ENCODE data around the gene CD7. TPM values are rescaled to one million over a fixed set of nuclear protein-coding genes. Genes with fewer than 3 reads are reported as not detected.

The CD7 gene
- total and polyA plus RNA-seq, 3 experiments from 2014 or later = 186 to 193 (median 190) TPM

DNA sequence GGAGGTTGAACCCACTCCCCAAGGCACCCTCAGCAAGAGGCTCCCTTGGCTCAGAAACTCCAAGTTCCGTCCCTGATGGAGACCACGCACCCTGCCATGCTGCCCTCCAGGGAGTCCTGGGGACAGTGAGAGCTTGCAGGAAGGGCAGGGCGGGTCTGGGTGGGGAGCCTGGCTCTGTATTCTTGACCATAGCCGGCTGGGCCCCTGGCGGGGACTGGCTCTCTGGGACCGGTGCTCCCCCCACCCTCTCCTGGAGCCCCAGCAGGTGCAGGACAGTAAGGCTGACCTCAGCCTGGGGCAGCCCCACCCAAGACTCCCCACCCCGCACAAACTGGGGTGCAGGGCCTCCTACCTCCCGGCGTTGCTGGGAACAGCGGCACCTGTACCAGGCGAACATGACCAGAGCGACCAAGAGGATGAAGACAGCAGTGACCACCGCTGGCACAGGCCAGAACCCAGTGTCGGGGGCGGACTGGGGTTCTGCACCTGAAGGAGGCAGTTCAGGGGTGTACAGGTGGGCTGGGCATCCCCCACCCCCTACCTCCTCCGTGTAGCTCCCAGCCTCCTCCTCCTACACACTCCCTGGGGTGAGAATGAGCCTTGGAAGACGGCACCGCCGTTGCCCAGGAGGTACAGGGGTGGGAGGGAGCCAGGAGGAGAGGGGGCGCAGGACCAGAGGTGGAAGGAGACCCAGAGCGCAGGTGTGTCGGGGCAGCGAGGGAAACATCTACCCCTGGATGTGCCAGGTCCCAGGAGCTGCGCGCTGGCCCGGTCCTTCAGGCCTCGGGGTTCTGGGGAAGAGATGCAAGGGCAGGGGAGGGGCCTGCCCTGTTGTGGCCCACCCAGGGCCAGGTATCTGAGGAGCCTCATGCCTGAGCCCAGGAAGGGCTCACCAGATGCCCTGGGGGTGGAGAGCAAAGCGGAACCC, 5.4 kb upstream of the CD7 start:
- Mint-ChIP-seq H3K9me3 (no peaks in the 10 kb centered on the region), H3K4me3 (no peak overlapping the region), H3K27me3 (peaks cover 0 to 3% of the 10 kb centered on the region in 2 donors), H3K36me3 (no peaks in the 10 kb centered on the region), H3K4me1 (peaks cover 3 to 23% (median 5%) of the 10 kb centered on the region in 3 donors), H3K27ac (peak overlapping the region in 1 of 8 donors; percentile 92)
- no peak overlapping the region for H3K4me3 ChIP-seq (ENCODE audit: low read length)
- no peaks in the 10 kb centered on the region for H3K27me3 ChIP-seq (ENCODE audit: insufficient read depth, low read length, poor library complexity, severe bottlenecking)
- H3K9me3 ChIP-seq (ENCODE audit: low read length) = no peaks in the 10 kb centered on the region
- peaks cover 20% of the 10 kb centered on the region for H3K4me1 ChIP-seq (ENCODE audit: insufficient read depth, low read length)
- no peak overlapping the region for H3K27ac ChIP-seq (ENCODE audit: low read depth, low read length)
- CTCF ChIA-PET = interaction anchor here (0.9 to 5.8 kb wide), 4 partner anchors 22 to 117 kb away, joined by 3 to 89 read pairs (median 18); no protein-coding TSS in a partner anchor
- no peak for DNase-seq
- H3K36me3 ChIP-seq (ENCODE audit: insufficient read depth, low read length) = no peaks in the 10 kb centered on the region
- POLR2A ChIA-PET = no interaction called here

- Mint-ChIP-seq H3K27me3 (peaks cover 0 to 3% of the 10 kb centered on the region in 2 donors), H3K4me3 (peak overlapping the region in 5 of 7 donors; percentile 8 to 61 (median 45)), H3K36me3 (no peaks in the 10 kb centered on the region), H3K4me1 (peaks cover 5 to 25% (median 6%) of the 10 kb centered on the region in 3 donors), H3K27ac (peak overlapping the region in 5 of 8 donors; percentile 66 to 92 (median 76)), H3K9me3 (no peaks in the 10 kb centered on the region)
- no peaks in the 10 kb centered on the region for H3K9me3 ChIP-seq (ENCODE audit: low read length)
- DNase-seq = no peak
- POLR2A ChIA-PET = interaction anchor here (0.5 kb wide), 1 partner anchor 22 kb away, joined by 3 read pairs; no protein-coding TSS in a partner anchor
- H3K36me3 ChIP-seq (ENCODE audit: insufficient read depth, low read length) = no peaks in the 10 kb centered on the region
- no peak overlapping the region for H3K4me3 ChIP-seq (ENCODE audit: low read length)
- H3K4me1 ChIP-seq (ENCODE audit: insufficient read depth, low read length) = peaks cover 24% of the 10 kb centered on the region
- no peaks in the 10 kb centered on the region for H3K27me3 ChIP-seq (ENCODE audit: insufficient read depth, low read length, poor library complexity, severe bottlenecking)
- H3K27ac ChIP-seq (ENCODE audit: low read depth, low read length) = peak overlapping the region; percentile 38
- CTCF ChIA-PET = interaction anchor here (0.7 to 5.8 kb wide), 4 partner anchors 16 to 89 kb away, joined by 3 to 89 read pairs (median 14); no protein-coding TSS in a partner anchor
Measured at GRCh38 chr17:82321947-82322466, 4.6 kb upstream of the CD7 start.

DNA sequence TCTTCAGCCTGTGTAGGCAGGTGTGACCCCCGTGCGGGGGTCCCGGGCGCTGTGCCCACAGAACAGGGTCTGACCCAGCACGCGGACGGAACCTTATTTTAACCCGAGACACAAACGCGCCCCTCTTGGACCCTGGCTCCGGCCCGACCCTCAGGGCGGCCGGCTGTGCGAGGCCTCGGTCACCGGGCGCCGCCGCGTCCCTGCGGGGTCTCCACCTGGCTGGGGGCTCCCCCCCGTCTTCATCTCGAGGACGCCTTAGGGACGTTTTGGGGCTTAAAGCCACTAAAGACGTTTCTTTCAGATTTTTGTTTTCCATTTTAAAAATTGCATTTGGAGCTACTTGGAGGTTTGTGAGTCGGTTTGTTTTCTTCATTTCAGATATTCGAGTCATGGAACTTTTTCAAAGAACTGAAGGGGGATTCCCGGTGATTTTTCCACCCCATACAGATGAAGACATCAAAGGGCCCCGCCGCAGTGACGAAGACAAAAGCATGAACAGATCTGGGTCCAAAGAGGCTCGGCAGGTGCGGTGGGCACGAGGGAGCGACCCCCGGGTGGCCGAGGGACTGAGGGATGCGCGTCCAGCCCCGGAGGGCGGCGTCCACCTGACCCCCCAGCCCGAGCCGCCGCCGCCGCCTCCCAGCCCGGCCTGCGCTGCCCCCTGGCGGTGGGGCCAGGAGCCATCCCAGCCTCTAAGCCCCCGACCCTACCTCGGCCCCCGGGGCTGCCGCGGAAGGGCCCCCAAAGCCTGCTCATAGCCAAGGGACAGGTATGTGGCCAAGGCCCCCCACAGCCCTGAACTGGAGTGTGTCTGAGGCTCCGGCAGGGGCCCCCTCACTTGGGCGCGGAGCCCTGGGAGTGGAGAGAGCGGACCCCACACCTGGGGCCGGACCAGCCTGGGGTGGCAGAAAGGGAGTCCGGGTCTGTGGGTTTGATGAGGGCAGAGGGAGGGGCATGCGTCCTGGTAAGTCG, 3.8 kb upstream of the CD7 start:
- Histone ChIP-seq H3K4me3 (ENCODE audit: low read length) (peak overlapping the region; percentile 53), H3K27me3 (ENCODE audit: insufficient read depth, low read length, poor library complexity, severe bottlenecking) (no peaks in the 10 kb centered on the region), H3K9me3 (ENCODE audit: low read length) (no peaks in the 10 kb centered on the region), H3K27ac (ENCODE audit: low read depth, low read length) (peak overlapping the region; percentile 38), H3K36me3 (ENCODE audit: insufficient read depth, low read length) (no peaks in the 10 kb centered on the region), H3K4me1 (ENCODE audit: insufficient read depth, low read length) (peaks cover 24% of the 10 kb centered on the region)
- Mint-ChIP-seq H3K4me1 (peaks cover 5 to 31% (median 8%) of the 10 kb centered on the region in 3 donors), H3K4me3 (peak overlapping the region; percentile 61 to 88 (median 77)), H3K9me3 (no peaks in the 10 kb centered on the region), H3K27me3 (peaks cover 0 to 3% of the 10 kb centered on the region in 2 donors), H3K27ac (peak overlapping the region; percentile 69 to 98 (median 94)), H3K36me3 (peaks cover 0 to 4% (median 0%) of the 10 kb centered on the region in 3 donors)
- POLR2A ChIA-PET = interaction anchor here (1.0 kb wide), 2 partner anchors 24 to 85 kb away, joined by 3 to 4 read pairs; no protein-coding TSS in a partner anchor
- peak; percentile 67 to 88 (median 79) for DNase-seq
- CTCF ChIA-PET = interaction anchor here (0.7 to 5.8 kb wide), 9 partner anchors 11 to 120 kb away, joined by 3 to 89 read pairs (median 4); partner anchors contain the start of gene SLC16A3

DNA sequence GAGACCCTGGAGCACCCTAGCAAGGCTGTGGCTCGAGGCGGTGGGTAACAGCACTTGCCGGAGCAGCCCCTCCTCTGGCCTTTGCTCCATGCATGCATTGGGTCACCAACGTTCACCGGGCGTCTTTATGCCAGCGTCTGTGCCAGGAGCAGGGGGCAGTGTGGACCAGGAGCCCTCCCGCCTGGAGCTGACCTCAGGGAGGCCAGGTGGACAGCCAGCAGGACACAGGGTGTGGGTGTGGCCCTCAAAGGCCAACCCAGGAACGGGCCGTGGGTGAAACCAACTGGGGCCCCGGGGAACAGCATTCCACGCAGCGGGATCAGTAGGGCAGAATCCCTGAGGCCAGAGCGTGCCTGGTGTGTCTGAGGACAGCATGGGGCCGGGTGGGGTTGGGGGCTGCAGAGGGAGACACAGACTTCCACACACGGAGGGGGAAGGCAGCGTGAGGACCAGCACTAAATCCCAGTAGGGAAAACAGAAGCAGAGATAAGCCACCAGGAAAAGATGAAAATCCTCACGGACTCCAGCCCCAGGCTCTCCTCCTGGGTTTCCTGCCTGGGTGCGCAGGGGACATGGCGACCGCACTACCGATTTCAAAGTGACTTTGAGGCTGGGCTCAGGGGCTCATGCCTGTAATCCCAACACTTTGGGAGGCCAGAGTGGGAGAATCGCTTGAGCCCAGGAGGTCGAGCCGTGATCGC, 2.9 kb upstream of the CD7 start:
- Mint-ChIP-seq H3K4me3 (peak overlapping the region in 3 of 7 donors; percentile 8 to 88 (median 61)), H3K27ac (peak overlapping the region in 2 of 8 donors; percentile 50 to 86), H3K4me1 (peaks cover 13 to 40% (median 14%) of the 10 kb centered on the region in 3 donors), H3K9me3 (no peaks in the 10 kb centered on the region), H3K27me3 (peaks cover 0 to 3% of the 10 kb centered on the region in 2 donors), H3K36me3 (peaks cover 0 to 10% (median 0%) of the 10 kb centered on the region in 3 donors)
- Histone ChIP-seq H3K36me3 (ENCODE audit: insufficient read depth, low read length) (no peaks in the 10 kb centered on the region), H3K4me1 (ENCODE audit: insufficient read depth, low read length) (peaks cover 24% of the 10 kb centered on the region), H3K4me3 (ENCODE audit: low read length) (no peak overlapping the region), H3K27ac (ENCODE audit: low read depth, low read length) (no peak overlapping the region), H3K27me3 (ENCODE audit: insufficient read depth, low read length, poor library complexity, severe bottlenecking) (no peaks in the 10 kb centered on the region), H3K9me3 (ENCODE audit: low read length) (no peaks in the 10 kb centered on the region)
- POLR2A ChIA-PET = interaction anchor here (1.0 kb wide), 2 partner anchors 23 to 84 kb away, joined by 3 to 4 read pairs; no protein-coding TSS in a partner anchor
- CTCF ChIA-PET = interaction anchor here (0.7 to 5.8 kb wide), 8 partner anchors 12 to 119 kb away, joined by 3 to 89 read pairs (median 4); partner anchors contain the start of gene SLC16A3
- DNase-seq = peak in 1 of 5 donors; percentile 45

GRCh38 chr17:82319619-82320062, 2.2 kb upstream of the CD7 start:
- Histone ChIP-seq H3K36me3 (ENCODE audit: insufficient read depth, low read length) (no peaks in the 10 kb centered on the region), H3K27me3 (ENCODE audit: insufficient read depth, low read length, poor library complexity, severe bottlenecking) (no peaks in the 10 kb centered on the region), H3K27ac (ENCODE audit: low read depth, low read length) (no peak overlapping the region), H3K4me3 (ENCODE audit: low read length) (no peak overlapping the region), H3K9me3 (ENCODE audit: low read length) (no peaks in the 10 kb centered on the region), H3K4me1 (ENCODE audit: insufficient read depth, low read length) (peaks cover 24% of the 10 kb centered on the region)
- ChIA-PET POLR2A (no interaction called here), CTCF (no interaction called here)
- Mint-ChIP-seq H3K27me3 (peaks cover 0 to 3% of the 10 kb centered on the region in 2 donors), H3K4me3 (peak overlapping the region in 1 of 7 donors; percentile 8), H3K27ac (no peak overlapping the region), H3K9me3 (no peaks in the 10 kb centered on the region), H3K36me3 (peaks cover 0 to 10% (median 0%) of the 10 kb centered on the region in 3 donors), H3K4me1 (peaks cover 13 to 39% (median 14%) of the 10 kb centered on the region in 3 donors)
- DNase-seq = peak in 1 of 5 donors; percentile 45

GRCh38 chr17:82318772-82319606, 1.6 kb upstream of the CD7 start:
- Mint-ChIP-seq H3K27ac (no peak overlapping the region), H3K27me3 (peaks cover 0 to 3% of the 10 kb centered on the region in 2 donors), H3K36me3 (peaks cover 0 to 14% (median 0%) of the 10 kb centered on the region in 3 donors), H3K4me3 (no peak overlapping the region), H3K9me3 (no peaks in the 10 kb centered on the region), H3K4me1 (peaks cover 13 to 40% (median 14%) of the 10 kb centered on the region in 3 donors)
- CTCF ChIA-PET = no interaction called here
- no peak overlapping the region for H3K4me3 ChIP-seq (ENCODE audit: low read length)
- H3K27ac ChIP-seq (ENCODE audit: low read depth, low read length) = no peak overlapping the region
- POLR2A ChIA-PET = no interaction called here
- H3K36me3 ChIP-seq (ENCODE audit: insufficient read depth, low read length) = no peaks in the 10 kb centered on the region
- no peaks in the 10 kb centered on the region for H3K27me3 ChIP-seq (ENCODE audit: insufficient read depth, low read length, poor library complexity, severe bottlenecking)
- H3K4me1 ChIP-seq (ENCODE audit: insufficient read depth, low read length) = peaks cover 24% of the 10 kb centered on the region
- DNase-seq = peak in 1 of 5 donors; percentile 46
- no peaks in the 10 kb centered on the region for H3K9me3 ChIP-seq (ENCODE audit: low read length)
